Measurements from ENCODE around the gene TTC1.

- TF ChIP-seq POLR2AphosphoS5 (IDR thresholded peaks at IDR 0.05) (no peak), EP300 (IDR thresholded peaks at IDR 0.05) (no peak)
These were observed 43.7 kb upstream of the TTC1 start for GRCh38 chr5:159965031-159965837.

All from esophagus muscularis mucosa (tissue), 3 donors.